Loucy (cell line): ENCODE measurements around the gene IL5.
"Not testable (repeated sequence)": the region's sequence is repeated elsewhere in the genome, so short reads cannot be mapped to it uniquely, and the experiment has no call there.

Source experiments
- CTCF ChIP-seq: fragments of 200-600 bp; sonication (generic); conservative IDR thresholded peaks from 2 replicates; pipeline ENCODE4 v1.5.1; 2014; ENCODE audit warnings: mild to moderate bottlenecking, antibody characterized with exemption, low read length
- EZH2phosphoT487 ChIP-seq: fragments of 200-600 bp; IDR thresholded peaks from 2 replicates; pipeline ENCODE4 v1.6.1; 2018; ENCODE audit warnings: antibody characterized with exemption, mild to moderate bottlenecking, moderate library complexity, borderline replicate concordance

- TF ChIP-seq CTCF, EZH2phosphoT487: not testable (repeated sequence)
Measured at GRCh38 chr5:132564555-132564954, 21.2 kb upstream of the IL5 start.
